ENCODE results near the gene NKX2-3.

NKX2-3 gene

DNA sequence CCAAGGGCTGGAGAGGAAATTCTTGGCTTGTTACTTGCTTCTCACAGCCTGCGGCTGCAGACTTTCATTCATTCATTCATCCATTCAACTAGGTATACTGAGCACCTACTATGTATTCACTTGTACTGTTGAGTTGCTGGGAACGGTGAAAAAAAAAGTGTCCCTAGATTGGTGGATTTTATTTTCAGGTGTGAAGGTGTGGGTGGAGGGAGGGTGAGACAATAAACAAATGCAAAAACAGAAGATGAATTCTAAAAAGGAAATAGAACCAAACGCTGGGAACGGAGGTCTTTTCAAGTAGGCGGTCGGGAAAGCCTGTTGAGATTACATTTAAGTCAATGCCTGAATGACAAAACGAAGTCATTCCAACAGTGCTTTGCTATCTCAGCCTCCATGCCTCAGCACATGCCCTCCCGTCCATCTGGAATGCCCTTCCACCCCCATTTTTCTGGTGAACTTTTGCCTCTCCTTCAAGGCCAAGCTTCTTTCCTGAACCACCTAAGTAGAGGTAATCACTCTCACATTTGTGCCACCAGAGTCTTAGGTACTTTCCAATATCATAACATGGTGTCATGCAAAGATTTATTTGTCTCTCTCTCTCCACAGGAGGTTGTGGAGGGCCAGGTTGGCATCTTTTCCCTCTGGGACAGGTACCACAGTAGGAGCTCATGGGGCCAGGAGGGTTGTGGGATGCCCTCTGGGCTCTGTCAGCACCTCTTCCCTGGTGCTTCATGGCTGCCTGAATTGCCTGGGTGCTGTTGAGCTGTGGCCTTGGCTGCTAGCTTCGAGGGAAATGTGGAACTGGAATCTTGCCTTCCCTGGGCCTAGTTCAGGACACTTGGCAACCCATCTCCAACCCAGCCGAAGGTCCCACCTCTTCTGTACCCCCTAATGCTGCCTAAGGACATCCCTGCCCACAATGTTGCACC lies 5.5 kb downstream of the NKX2-3 start:
- in situ Hi-C loops (cut with HindIII; ENCODE audit: low sequenced_read_pairs): no loop called here

DNA sequence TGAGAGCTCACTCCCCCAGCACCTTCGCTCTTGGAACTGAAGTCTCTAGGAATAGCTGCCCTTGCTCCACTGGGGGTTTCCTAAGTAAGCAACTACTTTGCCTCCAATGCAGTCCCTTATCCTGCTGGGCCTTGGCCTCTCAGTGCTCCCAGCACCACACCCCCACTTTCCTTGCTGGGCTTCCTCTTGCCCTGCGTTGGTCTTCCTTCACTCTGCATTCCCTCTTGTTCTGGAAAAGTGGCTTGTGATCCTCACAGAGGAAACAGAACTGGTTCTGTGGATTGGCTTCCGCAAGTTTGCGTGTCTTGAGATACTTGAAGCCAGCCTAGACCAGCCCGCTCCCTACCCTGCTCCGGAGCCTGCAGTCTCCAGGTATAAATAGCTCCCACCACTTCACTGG lies 6.4 kb downstream of the NKX2-3 start:
- in situ Hi-C loops (cut with HindIII; ENCODE audit: low sequenced_read_pairs): no loop called here

DNA sequence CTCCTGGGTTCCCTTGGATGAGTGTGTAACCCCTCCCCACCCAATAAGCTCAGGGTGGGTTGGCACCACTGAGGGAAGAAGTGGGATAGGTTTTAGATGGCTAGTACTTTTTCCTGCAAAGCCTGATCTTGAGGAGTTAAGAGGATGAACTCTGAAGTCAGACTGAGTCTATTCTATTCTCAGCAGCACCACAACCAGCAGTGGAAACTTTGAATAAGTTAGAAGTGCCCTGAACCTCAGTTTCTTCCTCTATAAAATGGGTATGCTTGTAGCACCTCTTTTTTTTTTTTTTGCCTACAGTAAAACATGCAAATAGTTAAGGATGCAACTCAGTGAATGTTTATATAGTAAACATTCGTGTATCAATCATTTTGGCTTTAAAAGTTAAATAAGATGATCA lies 7.1 kb downstream of the NKX2-3 start:
- in situ Hi-C loops (cut with HindIII; ENCODE audit: low sequenced_read_pairs): no loop called here

DNA sequence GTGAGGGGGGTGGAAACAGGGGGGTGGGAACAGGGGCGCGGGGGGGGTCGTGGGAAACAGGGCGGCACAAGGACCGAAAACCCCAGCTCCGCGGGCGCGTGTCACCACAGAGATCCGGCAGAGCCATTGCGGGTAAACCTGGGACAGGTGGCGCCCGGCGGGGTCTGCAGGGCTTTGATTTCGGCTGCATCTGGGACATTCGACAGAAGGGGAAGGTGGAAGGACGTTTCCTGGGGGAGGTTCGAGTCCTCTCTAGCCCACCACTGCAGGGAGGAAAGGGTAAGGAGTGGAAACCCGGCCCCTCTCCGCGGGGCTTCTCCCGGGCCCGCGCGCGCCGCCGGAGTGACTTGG lies 7.5 kb downstream of the NKX2-3 start:
- in situ Hi-C loops (cut with HindIII; ENCODE audit: low sequenced_read_pairs): no loop called here

DNA sequence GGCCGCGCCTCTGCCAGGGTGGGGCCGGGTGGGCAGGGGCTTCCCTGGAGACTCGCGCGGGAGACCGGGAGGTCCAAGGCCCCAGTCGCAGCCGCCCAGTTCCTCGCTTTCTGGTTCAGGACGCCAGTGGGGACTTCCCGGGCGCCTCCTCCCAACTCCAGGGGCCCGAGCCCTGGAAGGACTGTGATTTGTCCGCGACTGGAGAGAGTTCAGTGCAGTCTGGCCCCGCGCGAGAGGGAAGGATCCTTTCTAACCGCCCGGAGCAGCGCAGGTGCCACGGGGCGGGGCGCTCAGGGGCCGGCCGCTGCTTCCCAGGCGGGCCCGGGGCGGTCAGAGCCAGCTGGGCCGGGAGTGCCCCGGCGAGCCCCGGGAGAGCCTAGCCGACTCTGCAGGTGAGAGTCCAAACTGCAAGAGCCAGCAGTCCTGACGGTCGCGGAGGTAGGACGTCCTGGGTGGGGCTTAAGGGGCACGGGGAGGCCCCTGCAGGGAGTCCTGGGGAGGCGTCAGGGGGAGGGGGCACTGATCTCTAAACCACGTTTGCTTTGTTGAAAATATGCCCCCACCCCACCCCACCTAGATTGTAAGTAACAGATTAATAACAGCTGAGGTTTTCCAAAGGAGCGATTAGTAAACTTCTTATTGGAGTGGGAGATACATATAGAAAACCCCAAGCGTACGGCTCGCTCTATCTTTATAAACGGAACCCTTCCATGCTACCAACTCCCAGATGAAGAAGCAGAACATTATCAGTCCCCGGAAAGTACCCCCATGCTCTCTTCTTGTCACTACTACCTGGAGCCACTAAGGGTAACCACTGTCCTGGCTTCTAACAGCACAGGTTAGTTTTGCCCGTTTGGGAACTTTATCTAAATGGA lies 8.2 kb downstream of the NKX2-3 start:
- in situ Hi-C loops (cut with HindIII; ENCODE audit: low sequenced_read_pairs): no loop called here

GRCh38 chr10:99544322-99544721 lies 11.6 kb downstream of the NKX2-3 start:
- in situ Hi-C loops (cut with HindIII; ENCODE audit: low sequenced_read_pairs): no loop called here

- in situ Hi-C loops (cut with HindIII; ENCODE audit: low sequenced_read_pairs): no loop called here
Observed at GRCh38 chr10:99548041-99548530, 15.3 kb downstream of the NKX2-3 start.

DNA sequence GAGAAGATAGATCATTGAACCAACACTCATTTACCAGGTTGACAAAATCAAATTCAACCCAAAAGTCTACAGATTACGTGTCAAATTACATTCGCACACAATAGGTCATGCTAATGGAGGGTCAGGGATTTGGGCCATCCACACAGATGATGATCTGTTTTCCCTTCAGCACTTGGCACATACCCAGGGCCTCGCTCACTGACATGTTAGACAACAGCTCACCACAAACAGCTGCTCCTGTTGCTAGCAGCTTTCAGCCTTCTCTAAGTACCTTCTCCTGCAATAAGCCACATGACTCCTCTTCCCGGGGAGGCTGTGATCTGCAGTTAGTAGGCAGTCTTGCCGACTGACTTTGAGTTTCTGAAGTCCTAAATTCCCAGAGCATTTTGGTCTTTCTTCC lies 18.4 kb downstream of the NKX2-3 start:
- in situ Hi-C loops (cut with HindIII; ENCODE audit: low sequenced_read_pairs): no loop called here

DNA sequence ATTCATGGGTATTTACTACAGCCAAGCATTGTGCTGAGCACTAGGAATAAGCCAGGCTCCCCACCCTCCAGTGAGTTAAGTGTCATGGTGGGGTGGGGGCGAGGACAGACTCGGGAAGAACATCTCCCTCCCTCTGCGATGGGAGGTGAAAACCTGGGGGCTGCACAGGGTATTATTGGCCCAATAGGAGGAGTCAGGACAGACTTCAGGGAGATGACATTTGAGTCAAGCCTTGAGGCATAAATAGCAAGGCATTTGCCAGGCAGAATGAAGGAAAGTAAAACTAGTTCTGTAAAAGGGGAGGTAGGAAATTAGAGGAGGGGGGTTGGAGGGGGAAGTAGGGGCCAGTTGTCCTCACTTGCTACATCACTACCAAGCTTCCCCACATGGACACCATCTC lies 18.9 kb downstream of the NKX2-3 start:
- in situ Hi-C loops (cut with HindIII; ENCODE audit: low sequenced_read_pairs): no loop called here

GRCh38 chr10:99555371-99555770 lies 22.6 kb downstream of the NKX2-3 start:
- in situ Hi-C loops (cut with HindIII; ENCODE audit: low sequenced_read_pairs): no loop called here

DNA sequence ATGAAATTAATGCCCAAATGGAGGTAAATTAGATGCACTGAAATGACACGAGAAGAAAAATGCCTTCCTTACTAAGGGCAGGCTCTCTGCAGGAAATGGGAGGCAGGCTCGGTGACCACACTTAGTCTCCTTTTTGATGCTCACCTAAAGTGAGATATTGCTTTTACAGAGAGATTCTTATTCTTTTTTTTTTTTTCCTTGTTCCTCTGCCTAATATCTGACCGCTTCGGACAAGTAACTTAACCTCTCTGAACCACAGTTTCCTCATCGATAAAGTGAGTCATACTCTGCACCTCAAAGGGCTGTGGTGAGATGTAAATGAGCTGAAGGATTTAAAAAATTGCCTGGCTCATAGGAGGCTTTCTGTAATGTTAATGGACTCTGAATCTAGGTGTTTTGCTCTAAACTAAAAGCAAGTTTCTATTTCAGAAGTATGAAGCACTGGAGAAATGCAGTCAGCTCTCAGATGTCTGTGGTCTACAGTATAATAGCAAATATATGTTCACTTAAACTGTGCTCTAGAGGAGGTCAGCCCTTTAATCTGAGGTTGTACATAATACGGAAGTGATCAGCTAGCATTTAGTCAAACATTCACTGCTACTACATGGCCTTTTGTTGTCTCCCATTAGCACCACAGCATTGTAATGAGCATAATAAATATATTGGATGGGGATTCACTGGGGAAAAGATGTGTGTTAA lies 23.2 kb downstream of the NKX2-3 start:
- in situ Hi-C loops (cut with HindIII; ENCODE audit: low sequenced_read_pairs): no loop called here

GRCh38 chr10:99557044-99557443 lies 24.3 kb downstream of the NKX2-3 start:
- in situ Hi-C loops (cut with HindIII; ENCODE audit: low sequenced_read_pairs): no loop called here

DNA sequence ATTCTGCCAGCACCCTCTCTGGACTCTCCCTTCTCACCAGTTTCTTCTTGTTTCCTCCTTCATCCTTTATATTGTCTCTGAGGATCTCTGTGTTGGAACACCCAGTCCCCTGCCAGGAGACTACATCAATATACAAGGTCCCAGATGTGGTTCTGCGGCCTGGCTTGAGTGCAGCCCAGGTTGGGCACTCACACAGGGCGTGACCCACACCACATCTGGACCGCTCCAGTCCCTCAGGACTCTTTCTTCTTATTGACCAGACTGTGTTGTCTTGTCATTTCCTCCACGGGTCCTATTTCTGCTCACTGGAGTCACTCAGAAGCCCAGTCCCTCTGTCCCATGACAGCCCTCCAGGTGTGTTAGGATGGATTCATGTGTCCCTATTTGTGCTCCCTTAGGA lies 26.0 kb downstream of the NKX2-3 start:
- in situ Hi-C loops (cut with HindIII; ENCODE audit: low sequenced_read_pairs): no loop called here

GRCh38 chr10:99560277-99561126 lies 27.8 kb downstream of the NKX2-3 start:
- in situ Hi-C loops (cut with HindIII; ENCODE audit: low sequenced_read_pairs): no loop called here

DNA sequence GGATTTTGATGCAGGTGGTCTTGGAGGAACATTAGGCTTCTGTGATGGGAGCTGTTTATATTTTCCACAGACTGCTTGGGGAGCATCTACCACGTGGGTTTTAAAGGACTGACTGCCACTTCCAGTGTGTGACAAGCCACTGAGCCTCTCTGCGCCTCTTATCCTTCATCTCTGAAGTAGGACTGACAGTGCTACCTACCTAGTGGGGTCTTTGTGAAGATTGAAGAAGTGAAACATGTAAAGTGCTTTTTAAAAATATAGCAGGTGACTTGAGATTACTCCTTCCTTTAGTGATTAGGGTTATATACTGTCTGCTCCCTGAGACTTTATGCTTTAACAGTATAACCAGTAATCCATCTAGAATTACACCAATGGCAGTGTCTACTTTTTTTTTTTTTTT lies 29.9 kb downstream of the NKX2-3 start:
- in situ Hi-C loops (cut with HindIII; ENCODE audit: low sequenced_read_pairs): no loop called here

GRCh38 chr10:99564361-99564760 lies 31.6 kb downstream of the NKX2-3 start:
- in situ Hi-C loops (cut with HindIII; ENCODE audit: low sequenced_read_pairs): no loop called here

GRCh38 chr10:99565166-99565565 lies 32.4 kb downstream of the NKX2-3 start:
- in situ Hi-C loops (cut with HindIII; ENCODE audit: low sequenced_read_pairs): no loop called here

DNA sequence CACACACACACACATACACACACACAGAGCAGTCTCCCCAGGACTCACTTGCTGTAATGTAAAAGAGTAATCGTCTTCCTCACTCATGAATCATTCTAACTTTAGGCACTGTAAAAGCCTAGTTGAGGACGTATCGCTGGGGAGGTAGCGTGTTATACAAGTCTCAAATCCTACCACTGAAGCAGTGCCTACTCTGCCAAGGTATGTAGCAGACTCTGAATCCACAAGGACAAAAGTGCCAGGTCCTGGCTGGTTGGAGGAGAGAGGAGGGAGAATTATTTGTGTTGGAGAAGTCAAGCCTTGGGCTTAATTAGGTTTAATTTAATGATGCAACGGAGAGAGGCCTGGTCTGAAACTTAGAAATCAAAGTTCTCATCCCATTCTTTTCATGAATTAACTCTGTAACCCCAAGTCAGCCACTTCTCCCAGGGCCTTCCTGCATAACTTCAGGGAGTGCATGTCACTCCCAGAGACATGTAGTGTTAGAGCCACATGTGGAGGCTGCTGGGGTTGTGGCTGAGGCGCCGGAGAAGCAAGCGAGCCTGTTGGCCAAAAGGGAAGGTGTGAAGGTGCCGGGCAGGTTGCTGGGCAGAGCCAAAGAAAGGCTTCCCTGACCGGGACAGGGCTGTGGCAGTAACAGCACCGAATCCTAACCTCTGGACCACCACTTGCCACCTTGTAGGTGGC lies 36.7 kb downstream of the NKX2-3 start:
- in situ Hi-C loops (cut with HindIII; ENCODE audit: low sequenced_read_pairs): no loop called here

GRCh38 chr10:99569961-99570360 lies 37.2 kb downstream of the NKX2-3 start:
- in situ Hi-C loops (cut with HindIII; ENCODE audit: low sequenced_read_pairs): no loop called here

DNA sequence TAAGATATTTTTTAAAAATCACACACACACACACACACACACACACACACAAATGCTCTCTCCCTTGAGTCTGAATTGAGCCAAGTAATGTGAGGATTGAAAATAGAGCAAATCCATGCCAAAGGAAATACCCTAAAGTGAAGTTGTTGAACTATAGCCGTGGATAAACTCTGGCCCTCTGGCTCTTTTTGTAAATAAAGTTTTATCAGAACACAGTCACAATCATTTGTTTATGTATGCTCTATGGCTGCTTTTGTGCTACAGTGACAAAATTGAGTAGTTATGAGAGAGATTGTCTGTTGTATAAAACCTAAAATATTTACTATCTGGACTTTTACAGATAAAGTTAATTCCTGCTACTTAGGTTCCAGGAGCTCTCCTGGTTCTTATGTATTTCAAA lies 39.1 kb downstream of the NKX2-3 start:
- in situ Hi-C loops (cut with HindIII; ENCODE audit: low sequenced_read_pairs): no loop called here

Measured in DLD1 (cell line).